ENCODE measurements around the gene SCNM1.

The SCNM1 gene

GRCh38 chr1:151210830-151211229 lies 44.9 kb downstream of the SCNM1 start:
- no peaks in the 10 kb centered on the region for H3K4me1 ChIP-seq (ENCODE audit: control insufficient read depth in 2 of 2, insufficient read depth in 2 of 2, low read length in 2 of 2)
- peaks cover 4 to 7% of the 10 kb centered on the region in 2 donors for H3K36me3 ChIP-seq (ENCODE audit: control insufficient read depth in 2 of 2, insufficient read depth in 2 of 2, low read length in 2 of 2)
- no peak overlapping the region for H3K9ac ChIP-seq (ENCODE audit: low read depth in 1 of 2, low read length in 2 of 2)
- H3K27me3 ChIP-seq (ENCODE audit: control insufficient read depth in 2 of 2, insufficient read depth in 2 of 2, low read length in 2 of 2), result no peaks in the 10 kb centered on the region
- H3K4me3 ChIP-seq (ENCODE audit: low read length in 2 of 2), result no peak overlapping the region
- H3K9me3 ChIP-seq (ENCODE audit: control insufficient read depth in 2 of 2, low read length in 2 of 2), result no peaks in the 10 kb centered on the region
- H3K27ac ChIP-seq (ENCODE audit: low read depth in 2 of 2, low read length in 2 of 2), result no peak overlapping the region

GRCh38 chr1:151211972-151212705 lies 46.2 kb downstream of the SCNM1 start:
- Histone ChIP-seq H3K4me3 (ENCODE audit: low read length in 2 of 2) (no peak overlapping the region), H3K9ac (ENCODE audit: low read depth in 1 of 2, low read length in 2 of 2) (no peak overlapping the region), H3K27me3 (ENCODE audit: control insufficient read depth in 2 of 2, insufficient read depth in 2 of 2, low read length in 2 of 2) (no peaks in the 10 kb centered on the region), H3K27ac (ENCODE audit: low read depth in 2 of 2, low read length in 2 of 2) (no peak overlapping the region), H3K36me3 (ENCODE audit: control insufficient read depth in 2 of 2, insufficient read depth in 2 of 2, low read length in 2 of 2) (peaks cover 2 to 7% of the 10 kb centered on the region in 2 donors), H3K9me3 (ENCODE audit: control insufficient read depth in 2 of 2, low read length in 2 of 2) (no peaks in the 10 kb centered on the region), H3K4me1 (ENCODE audit: control insufficient read depth in 2 of 2, insufficient read depth in 2 of 2, low read length in 2 of 2) (no peaks in the 10 kb centered on the region)

GRCh38 chr1:151213560-151213959 lies 47.6 kb downstream of the SCNM1 start:
- no peak overlapping the region for H3K27ac ChIP-seq (ENCODE audit: low read depth in 2 of 2, low read length in 2 of 2)
- no peak overlapping the region for H3K4me3 ChIP-seq (ENCODE audit: low read length in 2 of 2)
- no peaks in the 10 kb centered on the region for H3K4me1 ChIP-seq (ENCODE audit: control insufficient read depth in 2 of 2, insufficient read depth in 2 of 2, low read length in 2 of 2)
- no peak overlapping the region for H3K9ac ChIP-seq (ENCODE audit: low read depth in 1 of 2, low read length in 2 of 2)
- H3K36me3 ChIP-seq (ENCODE audit: control insufficient read depth in 2 of 2, insufficient read depth in 2 of 2, low read length in 2 of 2), result peaks cover 3 to 8% of the 10 kb centered on the region in 2 donors
- no peaks in the 10 kb centered on the region for H3K27me3 ChIP-seq (ENCODE audit: control insufficient read depth in 2 of 2, insufficient read depth in 2 of 2, low read length in 2 of 2)
- no peaks in the 10 kb centered on the region for H3K9me3 ChIP-seq (ENCODE audit: control insufficient read depth in 2 of 2, low read length in 2 of 2)

Data from mucosa of rectum (tissue), 2 donors.